ENCODE data around the gene PRMT2. TPM values are rescaled to one million over a fixed set of nuclear protein-coding genes. Genes with fewer than 3 reads are reported as not detected.

The PRMT2 gene
- total RNA-seq, 2 experiments from 2014 or later = 54.6 to 58.6 TPM

DNA sequence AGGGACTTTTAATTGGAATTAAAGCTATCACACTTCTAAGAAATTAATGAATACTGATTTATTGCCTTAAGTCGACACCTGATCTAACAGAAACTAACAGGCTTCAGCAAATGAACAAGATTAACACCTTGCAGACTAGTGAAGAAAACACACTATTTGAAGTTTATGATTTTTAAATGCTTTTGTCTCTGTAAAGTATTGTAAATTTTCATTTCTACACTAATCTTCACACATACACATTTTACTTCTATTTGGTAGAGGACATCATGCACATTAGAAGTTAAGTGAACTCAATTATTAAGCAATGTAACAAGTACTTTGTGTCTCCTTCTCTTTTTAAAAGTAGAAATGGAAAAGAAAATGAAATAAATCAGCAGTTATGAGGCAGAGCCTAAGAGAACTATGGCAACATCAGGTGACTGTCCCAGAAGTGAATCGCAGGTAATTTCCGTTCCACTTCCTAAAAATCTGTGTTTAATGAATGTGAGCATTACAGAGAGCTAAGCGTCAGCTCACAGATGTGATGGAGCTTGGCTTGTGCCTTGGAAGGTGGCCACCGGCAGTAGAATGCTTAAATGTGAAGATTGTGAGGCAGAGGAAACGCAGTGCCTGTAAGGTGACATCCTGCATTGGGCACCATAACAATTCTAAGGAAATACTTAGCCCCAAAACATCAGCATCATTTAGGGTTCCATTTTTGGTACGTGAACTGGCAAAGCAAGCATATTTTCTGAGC is 1.2 kb downstream of the PRMT2 start:
- ChIA-PET POLR2A (interaction anchor here (0.7 to 1.6 kb wide), 3 partner anchors 77 to 1560 kb away, joined by 3 to 5 read pairs (median 3); partner anchors contain the start of gene DIP2A), CTCF (no interaction called here)

DNA sequence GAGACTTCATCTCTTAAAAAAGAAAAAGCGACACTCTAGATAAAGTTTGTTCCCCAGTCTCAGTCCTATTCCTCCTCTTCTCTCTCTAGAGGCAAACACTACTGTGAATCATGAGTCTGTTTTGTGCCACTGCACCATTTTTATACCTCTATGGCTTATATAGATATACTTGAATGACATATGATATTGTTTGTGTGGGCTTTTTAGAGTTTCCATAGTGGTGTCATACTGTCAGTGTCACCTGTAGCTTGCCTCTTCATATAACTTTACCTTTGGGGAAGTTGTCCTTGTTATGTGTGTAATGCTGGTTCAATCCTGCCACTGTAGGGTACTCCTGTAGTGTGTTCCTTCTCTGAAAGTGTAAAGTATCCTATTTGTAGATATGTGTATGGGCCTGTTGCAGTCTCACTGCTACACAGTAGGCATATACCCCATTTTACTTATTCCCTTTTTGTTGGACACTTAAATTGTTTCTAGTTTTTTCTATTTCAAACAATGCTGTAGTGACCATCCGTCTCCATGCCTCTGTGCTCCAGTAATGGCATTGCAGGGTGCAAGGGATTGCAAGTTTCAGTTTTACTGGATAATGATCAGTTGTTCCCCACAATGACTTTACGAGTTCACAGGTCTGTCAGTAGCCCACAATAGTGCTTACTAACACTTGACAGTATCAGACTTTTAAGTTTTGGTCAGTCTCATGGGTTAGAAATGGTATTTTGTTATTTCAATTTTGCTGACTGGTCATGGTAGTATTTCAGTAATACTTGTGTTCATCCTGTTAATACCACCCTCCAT is 2.7 kb downstream of the PRMT2 start:
- ChIA-PET CTCF (no interaction called here), POLR2A (interaction anchor here (0.6 kb wide), 1 partner anchor 16 kb away, joined by 4 read pairs; no protein-coding TSS in a partner anchor)

DNA sequence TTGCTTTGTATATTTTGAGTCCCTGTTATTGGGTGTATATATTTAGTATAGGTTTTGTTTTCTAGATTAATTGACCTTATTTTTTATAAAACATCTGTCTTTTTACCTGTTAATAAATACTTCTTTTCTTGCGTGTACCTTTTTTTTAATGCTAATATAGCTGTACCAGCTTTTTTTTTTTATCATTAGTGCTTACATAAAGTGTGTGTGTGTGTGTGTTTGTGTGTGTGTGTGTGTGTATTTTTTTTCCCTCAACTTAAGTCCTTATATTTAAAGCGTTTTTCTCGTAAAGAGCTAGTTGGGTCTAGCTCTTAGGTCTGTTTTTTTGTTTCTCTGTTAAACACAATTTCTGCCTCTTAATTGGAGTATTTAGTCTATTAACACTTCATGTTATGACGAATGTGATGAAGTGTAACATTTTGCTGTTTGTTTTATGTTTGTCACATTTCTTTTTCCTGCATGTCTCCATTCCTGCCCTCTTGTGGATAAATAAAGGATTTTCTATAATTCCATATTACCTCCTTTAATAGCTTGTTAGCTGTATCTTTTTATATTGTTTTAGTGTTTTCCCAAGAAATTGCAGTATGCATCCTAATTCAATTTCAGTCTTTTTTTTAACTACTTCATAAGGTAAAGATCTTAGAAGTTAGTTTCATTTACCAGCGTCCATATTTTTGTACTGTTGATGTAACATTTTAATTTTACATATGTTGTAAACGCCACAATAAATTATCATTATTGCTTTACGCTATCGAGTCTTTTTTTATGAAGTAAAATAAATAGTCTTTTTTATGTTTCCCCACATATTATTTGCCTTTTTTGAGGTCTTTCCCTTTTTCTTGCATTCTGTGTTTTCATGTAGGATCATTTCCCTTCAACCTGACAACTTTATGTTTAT is 4.3 kb downstream of the PRMT2 start:
- ChIA-PET POLR2A (no interaction called here), CTCF (interaction anchor here (1.2 to 1.7 kb wide), 4 partner anchors 17 to 182 kb away, joined by 3 to 5 read pairs (median 4); no protein-coding TSS in a partner anchor)

DNA sequence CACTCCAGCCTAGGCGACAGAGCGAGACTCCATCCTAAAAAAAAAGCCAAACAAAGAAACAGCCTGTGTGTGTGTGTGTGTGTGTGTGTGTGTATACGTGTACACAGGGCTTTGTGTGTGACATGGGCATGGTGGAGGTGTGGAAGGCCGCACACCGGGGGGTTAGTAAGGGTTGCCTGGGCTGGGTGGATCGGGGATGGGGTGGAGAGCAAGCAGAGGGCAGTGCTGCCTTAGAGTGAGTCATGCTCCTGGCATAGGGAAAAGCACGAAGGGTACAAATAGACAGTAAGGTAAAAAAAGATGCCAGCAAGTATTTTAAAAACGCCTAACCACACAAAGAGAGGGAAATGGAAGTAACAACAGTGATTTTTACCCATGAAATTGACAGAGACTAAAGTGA is 6.2 kb downstream of the PRMT2 start:
- ChIA-PET CTCF (no interaction called here), POLR2A (no interaction called here)

DNA sequence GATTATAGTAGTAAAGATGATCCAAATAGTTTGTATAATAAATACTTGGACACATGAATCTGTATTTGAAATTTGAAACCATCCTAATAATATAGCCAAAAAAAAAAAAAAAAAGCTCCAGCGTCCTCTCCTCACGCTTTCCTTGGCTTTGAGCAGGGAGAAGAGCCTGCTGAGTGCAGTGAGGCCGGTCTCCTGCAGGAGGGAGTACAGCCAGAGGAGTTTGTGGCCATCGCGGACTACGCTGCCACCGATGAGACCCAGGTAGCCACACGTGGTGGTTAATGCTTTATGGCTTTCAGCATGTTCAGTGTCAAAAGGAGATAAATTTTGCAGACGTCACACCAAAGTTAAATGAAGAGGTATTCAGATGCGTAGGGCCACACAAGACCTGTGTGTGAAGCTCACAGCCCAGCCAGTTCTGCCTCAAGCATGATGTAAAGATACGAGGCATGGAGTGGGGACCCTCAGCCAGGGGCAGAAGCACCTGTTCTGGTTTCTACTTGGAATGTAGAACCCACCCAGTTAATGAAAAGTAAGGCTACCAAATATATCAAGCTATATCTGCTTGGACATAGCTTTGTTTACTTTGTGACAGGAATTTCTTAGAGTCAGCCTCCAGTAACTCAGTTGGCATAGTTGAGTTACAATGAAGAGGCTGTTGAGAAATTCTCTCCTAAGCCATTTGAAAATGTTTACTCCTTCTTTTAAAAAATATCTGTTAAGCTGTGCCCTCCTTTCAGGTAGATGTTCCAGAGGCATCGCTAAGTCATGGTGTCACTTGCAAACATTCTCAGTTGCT is 8.1 kb downstream of the PRMT2 start:
- ChIA-PET CTCF (interaction anchor here (1.0 kb wide), 1 partner anchor 8 kb away, joined by 3 read pairs; the partner anchor contains the start of gene PRMT2), POLR2A (no interaction called here)

DNA sequence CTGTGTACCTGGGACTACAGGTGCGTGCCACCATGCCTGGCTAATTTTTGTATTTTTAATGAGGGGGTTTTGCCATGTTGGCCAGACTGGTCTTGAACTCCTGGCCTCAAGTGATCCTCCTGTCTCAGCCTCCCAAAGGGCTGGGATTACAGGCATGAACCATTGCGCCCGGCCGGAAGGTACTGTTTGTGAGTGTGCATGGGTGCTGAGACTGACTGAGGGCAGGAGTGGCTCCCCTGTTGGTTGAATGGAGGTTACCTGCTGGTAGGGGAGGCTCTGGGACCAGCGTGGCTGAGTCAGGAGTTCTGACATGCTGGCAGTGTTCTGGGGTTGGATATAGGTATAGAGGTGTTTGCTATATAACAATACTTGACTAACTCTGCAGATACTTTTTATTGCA is 10.4 kb downstream of the PRMT2 start:
- ChIA-PET CTCF (interaction anchor here (1.5 kb wide), 1 partner anchor 11 kb away, joined by 4 read pairs; no protein-coding TSS in a partner anchor), POLR2A (no interaction called here)

DNA sequence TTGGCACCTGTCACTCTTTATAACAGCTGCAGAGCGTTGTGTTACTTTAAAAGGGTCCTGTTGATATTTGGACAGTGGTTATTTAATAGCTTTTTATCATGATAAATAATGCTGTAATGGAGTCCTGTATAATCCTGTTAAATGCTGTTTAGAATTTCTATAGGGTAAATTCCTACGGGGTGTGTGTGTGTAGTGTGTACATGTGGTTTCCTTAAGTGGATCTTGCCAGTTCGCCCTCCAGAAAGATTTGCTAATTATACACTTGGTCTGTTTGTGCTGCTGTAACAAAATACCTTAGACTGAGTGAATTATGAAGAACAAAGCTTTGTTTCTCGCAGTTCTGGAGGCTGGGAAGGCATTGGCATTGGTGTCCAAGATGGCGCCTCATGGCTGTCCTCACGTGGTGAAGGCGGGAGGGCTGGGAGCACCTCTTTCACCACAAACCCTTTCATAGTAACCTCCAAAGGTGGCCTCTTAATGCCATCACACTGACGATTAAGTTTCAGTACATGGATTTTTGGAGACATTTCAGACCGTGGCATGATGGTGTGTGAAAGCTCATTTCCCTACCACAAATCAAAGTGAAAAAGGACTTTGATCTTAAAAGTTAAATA is 11.2 kb downstream of the PRMT2 start:
- ChIA-PET POLR2A (no interaction called here), CTCF (interaction anchor here (1.5 kb wide), 1 partner anchor 10 kb away, joined by 4 read pairs; no protein-coding TSS in a partner anchor)

DNA sequence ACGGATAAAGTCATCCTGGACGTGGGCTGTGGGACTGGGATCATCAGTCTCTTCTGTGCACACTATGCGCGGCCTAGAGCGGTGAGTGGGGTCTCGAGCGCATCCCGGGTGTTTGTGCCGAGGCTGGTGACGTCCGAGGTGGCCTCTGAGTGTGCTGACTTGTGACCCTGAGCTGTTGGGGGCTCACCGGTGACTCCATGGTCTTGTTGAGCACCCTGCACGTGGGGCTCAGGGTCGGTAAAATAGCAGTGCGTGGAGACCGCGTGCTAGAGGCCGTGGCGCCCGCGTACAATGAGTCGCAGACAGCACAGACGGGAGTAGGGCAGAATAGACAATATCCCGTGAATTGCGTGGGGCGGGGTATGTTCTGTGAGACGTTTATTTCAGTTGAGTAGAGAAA is 13.1 kb downstream of the PRMT2 start:
- ChIA-PET POLR2A (no interaction called here), CTCF (no interaction called here)

DNA sequence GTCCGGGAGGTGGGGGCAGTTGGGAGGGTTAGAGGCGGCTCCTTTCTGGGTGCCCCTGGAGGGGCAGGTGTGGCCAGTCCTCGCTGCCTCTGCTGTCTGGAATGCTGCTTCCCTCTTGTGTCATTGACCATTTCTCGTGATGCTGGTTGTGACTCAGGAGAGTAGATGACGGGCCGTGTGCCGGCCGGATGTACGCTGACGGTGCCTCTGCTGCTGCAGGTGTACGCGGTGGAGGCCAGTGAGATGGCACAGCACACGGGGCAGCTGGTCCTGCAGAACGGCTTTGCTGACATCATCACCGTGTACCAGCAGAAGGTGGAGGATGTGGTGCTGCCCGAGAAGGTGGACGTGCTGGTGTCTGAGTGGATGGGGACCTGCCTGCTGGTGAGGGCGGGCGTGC is 13.9 kb downstream of the PRMT2 start:
- ChIA-PET POLR2A (no interaction called here), CTCF (no interaction called here)

DNA sequence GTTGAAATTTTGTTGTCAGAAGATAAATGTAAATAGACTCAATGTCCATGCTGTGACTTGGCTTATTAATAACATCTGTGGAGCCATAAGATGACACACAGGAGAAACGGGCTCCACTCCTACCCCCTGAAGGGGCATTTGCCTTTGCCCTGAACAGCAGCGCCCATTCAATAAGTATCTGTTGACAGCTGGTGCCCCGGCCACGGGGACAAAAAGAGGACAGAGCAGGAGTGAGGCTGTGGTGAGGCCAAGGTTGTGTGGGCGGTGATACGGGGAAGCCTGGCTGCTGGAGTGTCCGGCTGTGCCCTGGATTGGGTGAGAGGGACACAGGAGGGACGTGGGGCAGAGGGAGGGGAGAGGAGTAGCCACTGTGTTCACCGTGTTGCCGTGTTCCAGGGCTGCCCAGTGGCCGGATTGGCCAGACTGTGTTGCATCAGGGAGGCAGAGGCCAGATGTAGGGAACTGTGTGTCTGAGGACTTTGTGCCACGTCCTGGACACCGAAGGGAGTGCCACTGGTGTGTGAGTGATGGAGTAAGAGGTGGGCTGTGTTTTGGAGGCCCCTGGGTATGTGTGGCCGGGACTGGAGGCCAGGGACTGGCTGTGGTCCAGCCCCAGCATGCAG is 15.1 kb downstream of the PRMT2 start:
- ChIA-PET POLR2A (no interaction called here), CTCF (no interaction called here)

DNA sequence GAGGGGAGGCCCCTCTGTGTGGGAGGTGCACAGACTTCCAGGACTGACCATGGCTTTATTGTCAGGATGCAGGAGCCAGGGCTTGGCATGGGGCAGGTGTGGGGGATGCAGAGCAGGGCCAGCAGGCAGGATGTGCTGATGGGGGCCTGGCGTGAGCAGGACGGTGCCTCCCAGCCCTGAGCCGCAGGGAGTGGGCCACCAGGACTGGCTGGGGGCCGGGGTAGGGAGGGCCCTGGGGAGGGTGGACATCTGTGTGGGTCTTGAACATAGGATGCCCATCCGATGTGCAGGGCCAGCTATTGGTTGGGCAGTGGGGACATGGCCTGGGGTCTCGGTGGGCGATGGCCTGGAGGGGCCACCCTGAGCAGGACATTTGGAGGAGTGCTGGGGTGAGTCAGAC is 15.6 kb downstream of the PRMT2 start:
- ChIA-PET POLR2A (no interaction called here), CTCF (no interaction called here)

DNA sequence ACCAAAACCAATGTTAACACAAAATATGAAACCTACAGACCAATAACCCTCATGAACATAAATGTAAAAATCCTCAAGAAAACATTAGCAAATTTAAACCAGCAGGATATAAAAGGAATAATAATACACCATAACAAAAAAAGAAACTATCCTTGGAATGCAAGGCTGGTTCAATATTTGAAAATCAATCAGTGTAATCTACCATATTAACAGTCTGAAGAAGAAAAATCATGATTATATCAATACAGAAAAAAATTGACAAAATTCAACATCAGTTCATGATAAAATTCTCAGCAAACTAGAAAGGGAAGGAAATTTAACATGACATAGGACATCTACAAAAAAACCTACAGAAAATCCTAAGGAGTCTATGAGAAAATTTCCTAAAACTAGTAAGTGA is 19.8 kb downstream of the PRMT2 start:
- ChIA-PET CTCF (no interaction called here), POLR2A (no interaction called here)

DNA sequence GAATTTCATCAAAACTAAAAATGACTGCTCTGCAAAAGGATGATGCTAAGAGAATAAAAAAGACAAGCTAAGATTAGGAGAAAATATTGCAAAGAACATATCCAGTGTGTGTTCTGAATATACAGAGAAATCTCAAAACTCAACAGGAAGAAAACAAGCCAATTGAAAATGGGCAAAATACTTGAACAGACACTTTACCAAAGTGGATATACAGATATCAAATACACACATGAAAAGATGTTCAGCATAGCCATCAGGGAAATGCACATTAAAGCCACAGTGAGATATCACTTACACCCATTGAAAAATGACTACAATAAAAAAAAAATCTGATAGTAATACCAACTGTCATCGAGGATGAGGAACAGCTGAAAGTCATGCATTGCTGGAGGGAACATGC is 21.3 kb downstream of the PRMT2 start:
- ChIA-PET CTCF (interaction anchor here (1.5 to 1.7 kb wide), 2 partner anchors 10 to 17 kb away, joined by 4 read pairs; no protein-coding TSS in a partner anchor), POLR2A (no interaction called here)

DNA sequence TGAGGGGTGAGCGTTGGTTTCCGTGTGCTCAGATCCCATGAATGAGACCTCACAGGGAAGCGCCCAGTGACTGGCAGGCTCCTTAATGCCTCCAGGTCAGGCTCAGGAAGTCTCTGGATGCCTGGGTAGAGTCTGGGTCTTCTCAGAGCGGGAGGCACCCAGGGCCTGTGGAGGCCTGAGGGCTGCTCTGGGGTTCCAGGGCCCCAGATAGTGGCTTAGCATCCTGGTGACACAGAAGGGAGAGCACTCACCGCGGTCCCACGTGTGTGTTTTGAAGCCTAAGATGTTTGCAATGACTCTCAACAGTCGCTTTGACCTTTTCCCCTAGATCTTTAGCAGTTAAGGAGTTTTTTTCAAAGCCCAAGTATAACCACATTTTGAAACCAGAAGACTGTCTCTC is 25.0 kb downstream of the PRMT2 start:
- CTCF ChIA-PET = no interaction called here
- POLR2A ChIA-PET = no interaction called here

DNA sequence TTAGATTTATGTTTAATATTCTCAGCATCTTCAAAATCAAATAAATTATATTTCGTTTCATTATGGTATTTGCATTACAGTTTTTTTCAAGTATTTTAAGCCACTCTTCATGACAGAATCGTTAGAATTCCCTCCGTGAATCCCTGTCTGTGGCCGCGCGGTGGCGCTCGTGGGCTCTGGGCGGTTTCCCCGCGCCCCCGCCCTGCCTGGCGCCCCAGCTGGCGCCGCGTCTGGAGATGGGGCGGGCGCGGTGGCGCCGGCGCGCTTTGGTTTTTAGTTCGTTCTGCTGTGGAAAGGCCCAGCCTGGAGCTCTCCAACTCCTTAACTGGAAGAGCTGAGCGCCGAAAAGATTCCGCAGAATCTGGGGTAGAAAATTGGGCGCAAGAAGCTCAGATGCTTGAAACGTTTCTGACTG is 25.7 kb downstream of the PRMT2 start:
- ChIA-PET CTCF (interaction anchor here (1.3 kb wide), 1 partner anchor 22 kb away, joined by 5 read pairs; no protein-coding TSS in a partner anchor), POLR2A (no interaction called here)

DNA sequence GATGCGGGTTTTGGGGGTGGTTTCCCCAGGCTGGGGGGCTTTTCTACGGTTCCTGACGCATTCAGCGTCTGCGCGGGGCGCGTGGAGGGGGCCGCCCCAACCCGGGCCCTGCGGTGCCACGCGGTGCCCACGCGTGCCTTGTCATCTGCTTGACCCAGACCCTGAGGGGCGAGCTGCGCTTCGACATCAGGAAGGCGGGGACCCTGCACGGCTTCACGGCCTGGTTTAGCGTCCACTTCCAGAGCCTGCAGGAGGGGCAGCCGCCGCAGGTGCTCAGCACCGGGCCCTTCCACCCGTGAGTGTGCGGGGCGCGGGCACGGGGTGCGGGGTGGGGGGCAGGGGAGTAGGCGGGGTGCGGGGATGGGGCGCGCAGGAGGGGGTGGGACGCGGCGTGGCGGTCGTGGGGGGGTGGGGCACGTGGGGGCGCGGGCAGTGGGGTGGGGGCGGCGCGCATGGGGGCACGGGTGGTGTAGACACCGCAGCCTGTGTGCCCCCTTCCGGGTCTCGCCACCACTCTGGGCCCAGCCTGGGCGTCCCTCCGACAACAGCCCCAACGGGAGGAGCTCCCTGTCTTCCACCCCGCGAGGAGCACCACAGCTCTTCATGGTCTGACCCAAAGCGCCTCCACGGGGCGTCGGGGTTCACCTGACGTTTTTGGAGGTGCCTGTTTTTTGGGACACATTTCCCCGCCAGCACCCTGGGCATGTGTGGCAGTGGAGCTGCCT is 26.3 kb downstream of the PRMT2 start:
- POLR2A ChIA-PET = no interaction called here
- CTCF ChIA-PET = interaction anchor here (1.3 kb wide), 1 partner anchor 22 kb away, joined by 5 read pairs; no protein-coding TSS in a partner anchor

DNA sequence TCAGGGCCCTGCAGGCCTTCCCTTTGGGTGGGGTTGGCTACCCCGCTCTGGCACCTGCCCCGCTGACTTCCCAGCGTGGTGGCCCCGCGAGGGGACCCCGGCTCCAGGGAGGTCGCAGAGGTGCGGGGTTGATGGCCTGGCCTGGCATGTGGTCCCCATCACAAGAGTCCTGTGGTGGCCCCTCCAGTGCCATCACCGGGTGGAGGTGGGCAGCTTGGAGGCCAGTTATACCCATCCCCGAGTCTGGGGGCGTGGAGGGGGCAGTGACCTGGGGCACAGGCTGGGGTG is 26.8 kb downstream of the PRMT2 start:
- CTCF ChIA-PET = interaction anchor here (1.3 kb wide), 1 partner anchor 23 kb away, joined by 5 read pairs; no protein-coding TSS in a partner anchor
- POLR2A ChIA-PET = no interaction called here
